Measurements from ENCODE around the gene SLC43A1. TPM values are rescaled to one million over a fixed set of nuclear protein-coding genes. Genes with fewer than 3 reads are reported as not detected.

The SLC43A1 gene
- total and polyA plus RNA-seq, 12 donors: 3.4 to 16.5 (median 5.0) TPM

- no peaks in the 10 kb centered on the region for H3K27me3 ChIP-seq
- H3K4me3 ChIP-seq: no peak overlapping the region
- H3K27ac ChIP-seq: no peak overlapping the region
- peaks cover 0 to 97% (median 42%) of the 10 kb centered on the region in 9 donors for H3K36me3 ChIP-seq
- DNase-seq (no peak), ATAC-seq (peak in 1 of 8 donors; percentile 22)
- peaks cover 0 to 4% (median 0%) of the 10 kb centered on the region in 9 donors for H3K4me1 ChIP-seq
- WGBS, 2 donors: 86 to 91% methylated on average over 8 of the region's 8 CpGs
- H3K9me3 ChIP-seq: no peaks in the 10 kb centered on the region
- no peak for TF ChIP-seq CTCF (IDR thresholded peaks at IDR 0.05)
- intact Hi-C loops (cut with DNase I): no loop called here
These were observed 40.5 kb upstream of the SLC43A1 start for GRCh38 chr11:57556041-57556440.

- 96 to 98% methylated on average over 2 of the region's 2 CpGs for WGBS, 2 donors
- Histone ChIP-seq H3K9me3 (no peaks in the 10 kb centered on the region), H3K36me3 (peaks cover 0 to 100% (median 42%) of the 10 kb centered on the region in 9 donors), H3K27ac (no peak overlapping the region), H3K27me3 (no peaks in the 10 kb centered on the region), H3K4me1 (no peaks in the 10 kb centered on the region), H3K4me3 (no peak overlapping the region)
- no peak for DNase-seq
- intact Hi-C loops (cut with DNase I): no loop called here
- TF ChIP-seq CTCF (IDR thresholded peaks at IDR 0.05): no peak
- ATAC-seq: no peak
These were observed 39.9 kb upstream of the SLC43A1 start for GRCh38 chr11:57555393-57555792.

GRCh38 chr11:57552479-57552878 lies 37.0 kb upstream of the SLC43A1 start:
- DNase-seq (no peak), ATAC-seq (no peak)
- H3K9me3 ChIP-seq: no peaks in the 10 kb centered on the region
- intact Hi-C loops (cut with DNase I): no loop called here
- TF ChIP-seq CTCF (IDR thresholded peaks at IDR 0.05): no peak
- WGBS, 2 donors: 84 to 87% methylated on average over 5 of the region's 5 CpGs
- H3K36me3 ChIP-seq: peaks cover 0 to 99% (median 53%) of the 10 kb centered on the region in 9 donors
- H3K27ac ChIP-seq: no peak overlapping the region
- H3K27me3 ChIP-seq: no peaks in the 10 kb centered on the region
- peaks cover 0 to 7% (median 0%) of the 10 kb centered on the region in 9 donors for H3K4me1 ChIP-seq
- no peak overlapping the region for H3K4me3 ChIP-seq

GRCh38 chr11:57551941-57552340 lies 36.4 kb upstream of the SLC43A1 start:
- ATAC-seq: no peak
- 87 to 92% methylated on average over 4 of the region's 4 CpGs for WGBS, 2 donors
- TF ChIP-seq CTCF (IDR thresholded peaks at IDR 0.05): no peak
- no peak overlapping the region for H3K4me3 ChIP-seq
- no peaks in the 10 kb centered on the region for H3K27me3 ChIP-seq
- intact Hi-C loops (cut with DNase I): no loop called here
- H3K9me3 ChIP-seq: no peaks in the 10 kb centered on the region
- H3K36me3 ChIP-seq: peaks cover 0 to 97% (median 52%) of the 10 kb centered on the region in 9 donors
- no peak overlapping the region for H3K27ac ChIP-seq
- DNase-seq: no peak
- H3K4me1 ChIP-seq: peaks cover 0 to 12% (median 0%) of the 10 kb centered on the region in 9 donors
